CD4-positive, alpha-beta T cell treated with Interleukin-6 at 100 ng/mL for 8 hours (primary cell): ENCODE results near the gene INPP5A.
"Not testable (repeated sequence)": the region's sequence is repeated elsewhere in the genome, so short reads cannot be mapped to it uniquely, and the experiment has no call there.

Experiments
- DNase-seq: peaks from one replicate; pipeline ENCODE4 v3.0.0-alpha.2; 2020; ENCODE audit warnings: mixed read lengths, low spot score

Gene INPP5A

DNA sequence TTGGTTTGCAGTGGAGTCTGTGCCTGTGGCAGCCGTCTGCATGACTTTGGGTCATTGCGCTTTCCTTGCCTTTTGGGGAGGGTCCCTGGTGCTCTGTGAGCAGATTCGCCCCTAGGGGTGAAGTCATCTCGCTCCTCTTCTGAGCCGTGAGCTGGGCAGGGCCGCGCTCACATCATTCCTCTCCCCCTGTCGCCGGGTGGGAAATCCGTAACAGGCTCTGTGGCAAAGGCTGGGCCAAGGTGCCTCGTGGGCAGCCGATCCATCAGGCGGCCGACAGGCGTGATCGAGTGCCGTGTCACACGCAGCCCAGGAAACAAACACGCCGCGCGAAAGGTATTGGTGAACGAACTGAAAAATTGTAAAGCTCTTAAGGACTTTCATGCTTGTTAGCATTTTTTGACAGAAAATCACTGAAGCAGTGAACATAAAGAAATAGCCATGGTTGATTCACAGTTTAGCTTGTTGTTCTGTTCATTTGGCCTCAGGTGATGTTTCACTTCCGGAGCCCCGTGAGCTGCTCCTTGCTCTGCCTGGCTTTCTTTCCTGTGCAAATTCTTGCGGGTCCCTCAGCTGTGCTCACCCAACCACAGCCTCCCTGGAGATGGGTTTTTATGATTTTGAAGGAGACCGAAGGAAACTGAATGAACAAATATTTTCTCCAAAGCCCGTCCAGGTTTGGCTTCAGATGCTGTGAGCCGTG lies 126.2 kb downstream of the INPP5A start:
- DNase-seq, result no peak

DNA sequence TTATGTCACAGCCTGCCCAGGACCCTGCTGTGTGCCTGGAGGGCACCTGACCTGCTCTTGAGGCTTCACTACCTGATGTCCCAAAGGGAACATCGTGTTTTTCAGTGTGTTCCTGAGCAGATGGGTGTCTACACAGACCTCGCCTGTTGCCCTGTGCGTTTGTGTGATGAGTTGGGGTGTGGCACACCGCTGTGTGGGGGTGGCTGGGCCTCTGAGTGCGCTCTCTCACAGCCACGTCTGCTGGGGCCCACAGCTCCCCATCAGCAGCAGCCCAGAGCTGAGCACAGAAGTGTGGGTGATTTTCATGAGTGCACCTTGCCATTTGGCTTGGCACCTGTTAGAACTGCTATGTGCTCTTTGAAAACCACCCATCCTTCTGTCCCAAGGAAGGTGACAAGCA lies 126.8 kb downstream of the INPP5A start:
- no peak for DNase-seq

DNA sequence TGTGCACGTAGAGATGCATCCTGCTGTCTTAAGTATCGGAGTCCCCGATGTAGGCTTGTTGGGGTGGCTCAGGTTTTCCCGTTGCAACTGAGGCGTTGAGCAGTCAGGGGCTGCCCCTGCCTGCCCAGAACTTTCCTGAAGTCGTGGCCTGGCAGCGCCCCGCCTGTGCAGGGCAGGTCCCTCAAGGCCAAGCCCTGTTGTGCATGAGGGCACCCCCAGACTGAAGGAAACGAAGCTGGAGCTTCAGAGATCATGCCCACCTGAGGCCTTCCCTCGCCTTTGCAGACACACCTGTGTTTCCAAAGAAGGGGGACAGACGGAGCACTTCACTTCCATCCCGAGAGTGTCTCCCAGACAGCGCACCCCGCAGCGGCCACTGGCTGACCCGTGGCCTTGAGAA lies 127.3 kb downstream of the INPP5A start:
- no peak for DNase-seq

DNA sequence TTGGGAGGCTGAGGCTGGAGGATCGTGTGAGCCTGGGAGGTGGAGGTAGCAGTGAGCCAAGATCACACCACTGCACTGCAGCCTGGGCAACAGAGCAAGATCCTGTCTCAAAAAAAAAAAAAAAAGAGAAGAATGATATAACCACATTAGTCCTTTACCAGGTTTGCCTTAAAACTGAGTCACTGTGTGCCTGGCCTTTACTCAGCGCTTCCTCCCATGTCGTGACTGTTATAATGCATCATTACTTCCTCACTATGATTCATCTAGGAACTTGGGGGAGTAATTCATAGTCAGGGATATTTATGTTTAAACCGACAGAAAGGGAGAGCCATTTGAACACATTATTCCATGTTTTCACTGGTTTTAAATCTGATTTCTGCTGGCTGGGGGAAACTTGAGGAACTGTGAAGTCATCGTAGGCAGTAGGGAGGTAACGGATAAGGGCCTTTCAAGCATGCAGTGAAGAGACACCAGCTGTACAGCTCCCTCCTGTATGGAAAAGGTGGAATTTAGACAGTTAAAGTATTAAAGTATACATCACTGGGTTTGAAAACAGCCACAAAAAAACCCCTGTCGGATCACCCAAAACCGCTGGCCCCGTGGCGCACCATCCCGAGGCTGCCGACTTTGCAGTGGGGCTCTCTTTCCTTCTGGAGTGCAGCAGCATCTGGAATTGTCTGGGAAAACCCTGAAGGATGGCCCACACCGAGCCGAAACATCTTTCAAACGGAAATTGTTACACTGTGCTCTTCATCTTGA lies 128.5 kb downstream of the INPP5A start:
- DNase-seq, result no peak

DNA sequence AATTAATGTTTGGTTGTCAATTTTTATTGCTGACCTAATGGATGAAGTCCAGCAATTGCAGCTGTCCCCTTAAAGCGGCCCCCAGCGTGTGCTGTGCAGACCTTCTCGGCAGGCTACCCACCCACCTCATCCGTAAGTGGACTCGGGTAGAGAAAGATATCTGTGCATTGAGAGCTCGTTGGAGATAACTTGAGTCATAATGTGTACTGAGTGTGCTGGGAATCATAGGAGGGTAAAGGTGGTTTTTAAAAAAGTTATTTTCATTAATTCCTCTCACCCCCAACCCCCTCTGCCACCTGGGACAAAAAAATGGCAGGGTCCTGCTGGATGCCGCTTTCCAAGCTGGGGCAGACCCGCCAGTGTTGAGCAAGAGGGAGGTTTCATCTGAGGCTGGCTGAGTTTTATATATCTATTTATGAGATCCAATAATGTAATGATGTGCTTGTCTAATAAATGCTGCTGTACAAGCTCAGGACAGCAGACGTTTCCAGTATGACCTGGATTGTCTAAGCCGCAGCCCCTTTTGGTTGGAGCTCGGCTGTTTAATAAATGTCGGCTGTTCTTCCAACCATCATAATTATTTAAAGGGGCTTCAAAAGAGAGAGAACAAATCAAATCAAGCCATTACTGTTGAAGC lies 129.2 kb downstream of the INPP5A start:
- no peak for DNase-seq

DNA sequence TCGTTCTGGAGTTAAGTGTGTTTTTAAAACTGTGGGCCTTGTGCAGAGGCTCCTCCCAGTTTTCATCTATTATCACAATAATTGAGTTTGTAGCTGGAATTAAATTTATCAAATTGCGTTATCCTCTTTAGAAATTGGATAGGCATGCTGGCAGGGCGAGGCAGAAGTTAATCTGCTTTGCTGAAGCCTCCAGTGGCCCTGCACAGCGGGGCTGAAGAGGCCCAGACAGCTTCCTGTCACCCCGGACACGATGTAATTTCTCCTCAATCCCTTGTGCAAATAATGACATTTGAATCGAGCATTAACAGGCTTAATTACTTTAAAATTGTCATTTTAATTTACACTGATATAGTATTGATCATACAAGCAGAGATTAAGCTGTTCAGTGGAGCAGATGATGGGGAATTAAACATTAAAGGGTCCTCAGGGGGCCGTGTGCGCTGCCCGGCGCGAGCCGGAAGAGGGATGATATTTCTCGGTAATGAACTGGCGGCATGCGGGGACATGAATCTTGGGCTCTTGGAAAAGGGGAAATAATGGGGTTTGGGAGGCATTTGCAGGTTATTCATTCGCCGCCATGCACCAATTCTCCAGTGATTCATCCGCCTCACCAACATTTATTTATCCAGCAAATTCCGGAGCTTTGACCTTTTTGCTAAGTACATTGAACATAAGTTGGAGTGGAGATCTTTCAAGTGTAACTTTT lies 129.9 kb downstream of the INPP5A start:
- DNase-seq, result no peak

DNA sequence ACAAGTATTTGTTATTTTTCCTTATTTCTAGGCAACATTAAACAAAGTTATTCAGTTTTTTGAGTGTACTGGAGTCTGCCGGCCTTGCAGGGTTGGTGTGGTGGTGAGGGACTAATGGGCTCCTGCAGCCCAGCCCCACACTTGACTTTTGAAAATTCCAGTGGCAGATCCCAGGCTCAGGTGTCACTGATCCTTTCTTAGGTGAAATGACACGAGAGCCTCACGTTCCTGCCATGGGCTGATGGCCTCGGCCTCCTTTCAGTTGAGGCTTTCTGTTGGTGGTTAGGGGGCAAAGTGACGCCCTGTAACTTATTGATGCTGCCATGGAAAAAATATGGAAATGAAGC lies 130.4 kb downstream of the INPP5A start:
- no peak for DNase-seq

DNA sequence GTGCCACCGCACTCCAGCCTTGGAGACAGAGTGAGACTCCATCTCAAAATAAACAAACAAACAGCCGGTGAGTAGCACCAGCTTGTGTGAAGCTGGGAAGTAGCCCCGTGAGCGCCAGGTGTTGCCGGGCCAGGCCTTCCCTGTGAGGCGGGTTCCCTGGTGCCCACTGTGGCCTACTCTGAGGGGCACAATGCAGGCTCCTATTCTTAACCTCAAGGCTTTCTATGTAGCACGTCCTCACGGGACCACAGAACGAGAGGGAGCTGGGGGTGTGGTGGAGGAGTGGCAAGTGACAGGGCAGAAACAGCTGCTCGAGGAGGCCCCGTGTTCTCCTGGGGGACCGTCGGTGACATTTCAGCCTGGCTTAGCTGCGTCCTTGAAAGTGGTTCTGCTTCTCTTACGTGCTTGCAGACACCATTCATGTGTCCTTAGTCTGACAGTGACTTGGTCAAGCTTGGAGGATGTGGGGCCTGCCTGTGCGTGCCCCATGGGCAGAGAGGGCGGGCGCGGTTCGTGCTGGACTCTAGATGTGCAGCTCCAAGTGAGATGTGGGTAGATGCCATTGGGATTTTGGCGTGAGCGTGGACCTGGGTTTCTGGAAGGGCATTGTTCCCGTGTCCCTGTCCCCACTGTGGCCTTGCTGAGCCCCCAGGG lies 131.7 kb downstream of the INPP5A start:
- DNase-seq, result no peak

DNA sequence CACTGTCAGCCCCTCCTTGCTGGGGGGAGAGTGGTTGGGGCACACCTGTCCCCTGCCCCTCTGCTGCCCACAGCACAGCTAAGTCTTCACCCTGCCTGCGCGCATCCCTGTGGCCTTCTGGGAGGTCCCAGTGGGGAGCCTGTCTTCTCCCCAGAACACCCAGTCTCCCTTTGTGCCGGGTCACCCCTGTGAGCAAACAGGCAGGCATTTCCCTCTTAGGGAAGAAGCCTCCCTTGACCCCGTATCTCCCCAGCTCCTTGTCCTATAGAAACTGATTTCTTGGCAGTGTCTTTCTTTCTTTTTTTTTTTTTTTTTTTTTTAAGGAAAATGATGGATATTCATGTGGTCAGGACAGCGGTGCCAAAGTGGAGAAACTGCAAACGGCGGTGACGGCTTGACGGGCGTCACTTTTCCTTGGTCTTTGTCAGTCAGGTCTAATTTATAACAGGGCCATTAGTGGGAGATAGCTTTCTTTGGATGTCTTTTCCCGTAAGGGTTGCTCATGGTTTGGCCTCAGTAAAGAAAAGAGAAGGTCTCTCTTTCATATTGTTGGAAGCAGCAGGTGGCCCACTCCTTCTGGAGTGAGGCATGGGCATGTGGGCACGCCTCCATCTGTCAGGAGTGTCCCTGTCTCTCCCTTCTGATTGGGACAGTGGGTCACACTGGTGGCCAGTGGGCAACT lies 133.1 kb downstream of the INPP5A start:
- DNase-seq, result no peak

DNA sequence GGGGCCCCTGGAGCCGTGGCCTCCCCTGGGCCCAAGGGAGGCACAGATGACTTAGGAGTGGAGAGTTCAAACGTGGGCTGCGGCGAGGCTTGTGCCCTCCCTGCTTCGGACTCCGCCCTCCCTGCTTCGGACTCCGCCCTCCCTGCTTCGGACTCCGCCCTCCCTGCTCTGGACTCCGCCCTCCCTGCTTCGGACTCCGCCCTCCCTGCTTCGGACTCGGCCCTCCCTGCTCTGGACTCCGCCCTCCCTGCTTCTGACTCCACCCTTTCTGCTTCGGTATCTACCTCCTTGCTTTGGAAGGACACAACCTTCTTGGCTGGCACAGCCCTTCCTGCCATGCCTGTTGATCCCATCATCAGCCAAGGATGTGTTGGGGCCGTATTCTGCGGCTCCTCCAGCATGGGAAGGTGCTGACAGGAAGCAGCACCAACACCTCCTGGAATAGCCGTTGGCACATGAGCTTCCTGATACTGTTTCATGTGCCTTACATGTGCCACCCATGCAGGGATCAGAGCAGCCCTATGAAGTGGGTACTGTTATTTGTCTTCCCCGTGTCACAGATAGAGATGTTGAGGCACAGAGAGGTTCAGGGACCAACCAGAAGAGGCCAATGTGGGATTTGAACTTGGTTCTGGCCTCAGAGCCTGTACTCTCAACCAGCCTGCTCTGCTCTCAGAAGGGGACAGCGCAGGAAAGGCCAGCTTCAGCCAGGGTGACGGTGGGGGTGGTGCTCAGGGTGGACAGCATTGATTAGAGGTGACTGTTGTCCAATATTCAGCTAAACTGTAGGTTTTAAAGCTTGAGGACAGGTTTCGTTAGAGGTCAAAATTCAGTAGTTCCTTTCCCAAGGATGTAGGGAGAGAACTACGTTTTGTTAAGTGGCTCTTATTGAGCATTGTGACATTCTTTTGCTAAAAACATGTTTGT lies 133.9 kb downstream of the INPP5A start:
- DNase-seq, result no peak

DNA sequence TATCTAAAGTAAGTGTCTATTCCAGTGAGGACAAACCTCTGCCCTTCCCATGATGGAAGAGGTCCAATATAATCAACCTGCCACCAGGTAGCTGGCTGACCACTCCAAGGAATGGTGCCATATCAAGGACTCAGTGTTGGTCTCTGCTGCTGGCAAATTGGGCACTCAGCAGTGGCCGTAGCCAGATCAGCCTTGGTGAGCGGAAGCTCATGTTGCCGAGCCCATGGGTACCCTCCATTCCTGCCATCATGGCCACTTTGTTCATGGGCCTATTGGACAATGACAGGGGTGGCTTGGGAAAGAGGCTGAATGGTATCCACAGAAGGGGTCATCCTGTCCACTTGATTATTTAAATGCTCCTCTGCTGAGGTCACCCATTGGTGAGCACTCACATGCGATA lies 136.2 kb downstream of the INPP5A start:
- not testable (repeated sequence) for DNase-seq

DNA sequence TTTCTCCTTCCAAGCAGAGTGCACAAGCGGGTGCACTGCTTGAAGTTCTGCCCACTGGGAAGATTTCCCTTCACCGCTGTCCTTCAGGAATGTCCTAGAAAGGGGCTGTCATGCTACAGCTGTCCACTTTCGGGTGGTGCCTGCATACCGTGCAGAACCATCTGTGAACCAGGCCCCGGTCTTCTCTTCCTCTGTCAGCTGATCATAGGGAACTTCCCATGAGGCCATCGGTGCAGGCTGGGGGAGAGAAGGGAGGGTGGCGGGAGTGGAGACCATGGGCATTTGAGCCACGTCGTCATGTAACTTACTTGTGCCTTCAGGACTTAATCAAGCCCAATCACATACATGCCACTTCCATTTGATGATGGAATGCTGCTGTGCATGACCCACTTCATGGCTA lies 136.7 kb downstream of the INPP5A start:
- no peak for DNase-seq

DNA sequence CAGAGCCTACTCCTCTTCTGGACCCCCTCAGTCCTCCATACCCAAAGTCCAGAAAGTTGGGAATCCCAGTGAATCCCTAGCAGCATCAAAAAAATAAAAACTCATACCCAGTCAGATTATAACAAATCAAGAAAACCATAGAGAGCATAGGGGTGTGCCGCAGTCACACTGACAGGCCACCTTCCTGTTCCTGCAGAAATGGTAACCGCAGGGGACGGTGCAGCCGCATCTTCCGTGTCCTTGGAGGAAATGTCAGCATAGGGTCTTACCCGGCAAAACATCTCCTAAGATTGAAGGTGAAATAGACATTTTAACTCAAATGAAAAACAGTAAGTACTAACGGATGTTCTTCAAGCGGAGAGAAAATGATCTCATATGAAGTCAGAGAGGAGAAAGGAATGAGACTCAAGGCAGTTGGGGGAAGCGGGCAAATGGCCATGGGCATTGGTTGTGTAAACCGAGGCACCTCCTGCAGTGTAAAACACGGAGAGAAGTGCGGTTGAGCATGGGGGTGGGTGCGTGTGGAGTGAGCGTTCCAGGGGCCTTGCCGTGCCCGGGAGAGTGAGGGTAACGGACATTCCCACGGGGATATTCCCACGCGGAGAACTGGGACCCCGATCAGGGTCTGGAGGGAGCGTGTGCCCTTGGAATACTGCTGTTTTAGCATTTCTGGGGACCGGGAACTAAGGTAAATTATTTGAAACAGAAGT lies 137.6 kb downstream of the INPP5A start:
- DNase-seq, result no peak

DNA sequence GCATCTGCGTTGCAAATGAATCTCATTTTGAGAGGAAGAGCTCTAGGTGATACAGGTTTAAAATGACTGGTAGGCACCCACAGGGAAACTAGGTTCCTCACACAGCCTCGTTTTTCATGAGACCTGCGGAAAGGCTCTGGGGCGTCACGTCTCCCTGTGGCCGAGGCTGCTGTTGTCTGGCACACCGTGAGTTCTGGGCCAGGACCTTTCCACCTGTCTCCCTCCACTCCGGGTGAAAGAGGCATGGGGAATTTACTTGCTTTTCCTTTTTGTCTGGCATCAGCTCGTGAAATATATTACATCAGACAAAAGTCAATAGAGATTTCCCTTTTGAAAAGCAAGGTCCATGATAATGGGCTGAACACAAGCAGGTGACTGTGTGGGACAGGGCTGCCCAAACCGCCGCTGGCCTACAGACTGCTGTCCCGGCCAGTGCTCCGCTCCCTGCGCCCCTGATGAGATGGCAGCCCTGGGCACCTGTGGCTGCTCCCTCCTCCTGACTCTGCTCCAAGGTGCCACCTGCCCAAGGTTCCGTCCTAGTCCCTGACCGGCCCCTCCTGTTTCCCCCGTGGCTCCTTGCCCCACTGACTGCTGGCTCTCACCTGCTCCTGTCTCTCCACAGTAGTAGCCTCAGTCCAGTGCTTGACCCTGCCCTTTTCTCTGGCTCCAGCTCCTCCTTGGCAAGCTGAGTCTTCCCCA lies 138.8 kb downstream of the INPP5A start:
- no peak for DNase-seq

DNA sequence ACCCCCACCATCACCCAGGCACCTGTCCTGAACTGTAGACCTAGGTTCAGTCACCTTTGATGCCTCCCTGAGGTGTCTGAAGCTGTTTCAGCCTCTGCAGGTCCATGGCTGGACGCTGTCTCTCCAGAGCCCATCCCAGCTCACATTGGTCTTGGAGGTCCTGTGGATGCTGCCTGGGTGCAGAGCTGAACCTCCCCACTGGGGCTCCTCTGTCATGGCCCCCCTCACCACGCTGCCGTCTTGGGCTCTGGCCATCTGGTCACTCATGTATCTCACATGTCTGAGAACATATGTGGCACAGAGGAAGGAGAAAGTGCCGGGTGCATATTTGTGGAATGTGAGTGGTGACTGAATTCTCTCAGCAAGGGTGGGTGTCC lies 139.5 kb downstream of the INPP5A start:
- DNase-seq, result no peak

DNA sequence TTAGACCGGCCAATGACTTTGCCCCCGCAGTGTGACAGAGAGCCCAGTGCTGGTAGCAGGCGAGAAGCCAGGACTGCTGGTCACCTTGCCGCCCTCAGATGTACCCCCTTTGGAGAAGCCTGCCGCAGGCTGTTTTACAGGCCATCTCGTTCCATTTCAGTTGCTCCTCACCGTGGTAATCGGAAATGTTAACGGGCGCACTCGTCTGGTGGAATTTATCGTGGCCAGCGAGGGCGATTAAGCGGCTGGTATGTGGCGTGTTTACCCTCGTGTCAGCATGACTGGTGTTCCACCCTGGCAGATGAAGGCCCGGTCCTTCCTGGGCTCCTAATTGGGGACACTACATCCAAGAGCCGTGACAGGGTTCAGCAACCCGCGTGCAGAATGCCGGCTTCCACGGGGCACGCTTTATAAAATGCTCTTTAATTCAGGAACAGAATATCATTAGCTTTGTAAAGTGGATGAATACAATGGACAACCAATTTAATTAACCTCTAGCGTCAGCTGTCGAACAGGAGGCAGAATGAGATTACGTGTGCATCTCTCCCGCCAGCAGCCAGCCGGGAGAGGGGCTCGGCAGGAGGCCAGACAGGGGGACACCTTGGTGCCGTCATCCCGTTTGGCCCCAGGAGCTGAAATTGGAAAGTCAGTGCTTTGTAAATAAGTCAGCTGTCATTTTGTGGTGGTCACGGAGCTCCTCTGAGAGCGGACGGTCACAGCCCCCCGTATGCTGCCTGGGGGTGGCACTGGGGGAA lies 140.1 kb downstream of the INPP5A start:
- DNase-seq, result no peak

DNA sequence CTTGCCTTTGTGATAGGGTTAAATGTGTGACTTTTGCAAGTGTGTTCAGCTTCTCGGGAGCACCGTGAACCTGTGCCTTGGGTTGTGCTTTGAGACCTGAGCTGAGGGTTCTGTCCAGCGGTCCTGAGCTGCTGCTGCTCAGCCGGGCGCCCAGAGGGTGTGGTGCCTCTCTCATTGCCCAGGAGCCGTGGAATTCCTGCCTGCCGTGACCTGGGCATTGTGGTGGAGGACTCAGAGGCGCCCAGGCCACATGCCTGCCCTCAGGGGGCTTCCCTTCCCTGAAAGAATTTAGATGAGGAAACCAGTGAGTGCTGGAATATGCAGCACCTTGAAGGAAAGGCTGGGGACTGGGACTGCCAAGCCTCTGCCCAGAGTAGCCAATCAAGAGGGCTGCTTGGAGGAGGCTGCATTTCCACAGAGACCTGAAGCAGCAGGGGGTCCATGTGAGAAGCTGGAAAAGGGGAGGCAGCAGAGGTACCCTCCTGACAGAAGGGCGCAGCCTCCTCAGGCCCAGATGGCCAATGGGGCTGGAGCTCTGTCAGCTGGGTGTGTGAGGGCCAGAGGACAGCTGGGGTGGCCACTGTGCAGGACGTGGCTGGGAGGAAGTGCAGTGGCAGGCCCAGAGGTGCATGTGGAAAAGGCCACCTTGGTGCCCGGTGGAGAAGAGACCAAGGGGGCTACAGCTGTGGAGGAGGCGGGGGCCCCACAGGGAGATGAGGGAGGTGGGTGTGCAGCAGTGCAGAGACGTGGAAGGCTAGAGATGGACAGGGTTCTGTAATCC lies 141.0 kb downstream of the INPP5A start:
- no peak for DNase-seq

DNA sequence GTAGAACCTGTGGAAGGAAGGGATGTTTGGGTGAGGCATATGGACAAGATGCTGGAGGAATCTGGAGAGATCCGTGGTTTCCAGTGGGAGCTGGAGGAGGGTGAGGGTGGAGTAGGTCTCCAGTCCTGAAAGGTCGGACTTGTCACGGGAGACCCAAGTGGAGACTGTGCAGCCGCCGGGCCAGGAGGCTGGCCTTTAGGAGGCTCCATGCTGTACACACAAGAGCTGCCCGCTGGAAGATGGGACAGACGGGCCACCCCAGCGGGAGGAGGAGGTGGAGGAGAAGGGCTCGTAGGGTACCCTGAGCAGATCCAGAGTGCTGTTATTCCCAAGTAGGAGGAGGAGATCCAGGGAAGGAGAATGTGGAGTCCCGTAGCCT lies 141.6 kb downstream of the INPP5A start:
- DNase-seq, result no peak
